Stimulated activated effector memory CD8-positive, alpha-beta T cell treated with anti-CD3 and anti-CD28 coated beads, Interleukin-12 subunit alpha, Interleukin-12 subunit beta, amount 100 ng/mL, for 72 hours (primary cell): ENCODE data around the gene MRPL21.

Experiments used
- ATAC-seq: fragments of 150-1000 bp; cut with Tn5 transposase; 2 replicates; pipeline ENCODE4 v1.10.0; 2021
- DNase-seq, 2 donors: peaks; one replicate each; pipeline ENCODE4 v3.0.0; 2021 to 2022; ENCODE audit warnings: low spot score in 2 of 2
- H3K27ac Mint-ChIP-seq: one replicate; pipeline ENCODE4 v1.8.0; 2022; ENCODE audit warnings: mild to moderate bottlenecking, mixed read lengths
- H3K36me3 Mint-ChIP-seq: one replicate; pipeline ENCODE4 v1.8.0; 2022; ENCODE audit warnings: mild to moderate bottlenecking, mixed read lengths
- H3K4me1 Mint-ChIP-seq: one replicate; pipeline ENCODE4 v1.8.0; 2022; ENCODE audit warnings: mixed read lengths
- H3K4me3 Mint-ChIP-seq: one replicate; pipeline ENCODE4 v1.8.0; 2022; ENCODE audit warnings: mild to moderate bottlenecking, mixed read lengths
- H3K9me3 Mint-ChIP-seq: one replicate; pipeline ENCODE4 v1.8.0; 2022; ENCODE audit warnings: mixed read lengths

MRPL21 gene

DNA sequence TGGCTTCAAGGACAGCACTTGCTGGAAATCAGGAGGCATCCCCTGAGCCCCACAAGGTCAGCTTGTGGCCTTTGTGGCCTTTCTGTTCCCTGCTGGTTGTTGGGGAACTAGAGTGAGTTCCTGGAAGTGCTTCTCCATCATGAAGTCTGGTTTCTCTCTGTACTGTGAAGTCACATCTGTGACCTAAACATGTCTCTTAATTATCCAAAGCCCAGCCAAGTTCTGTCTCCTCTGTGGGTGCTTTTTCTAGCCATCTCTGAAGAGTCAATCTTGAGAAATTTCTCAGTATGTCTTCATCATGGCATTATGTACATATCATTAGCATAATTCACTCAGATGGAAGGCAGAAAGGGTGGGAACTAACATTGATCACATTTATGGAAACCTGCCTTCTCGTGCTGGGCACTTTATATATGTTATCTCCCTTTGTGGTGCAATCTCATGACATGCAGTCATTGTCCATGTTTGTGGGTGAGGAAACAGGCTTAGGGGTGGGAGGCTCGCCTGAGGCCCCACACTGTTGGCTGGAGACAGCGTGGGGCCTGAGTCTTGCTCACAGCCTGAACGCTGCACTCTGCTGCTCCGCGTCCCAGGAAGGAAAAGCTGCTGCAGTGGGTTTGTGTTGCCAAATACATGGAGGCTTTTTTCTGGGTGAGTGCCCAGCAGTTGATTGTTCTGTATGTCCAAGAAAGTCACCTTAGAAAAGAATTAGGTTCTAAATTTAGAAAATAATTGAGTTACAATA is 24.7 kb upstream of the MRPL21 start:
- H3K4me3 Mint-ChIP-seq = no peak overlapping the region
- no peak for DNase-seq
- ATAC-seq = no peak
- peaks cover 7% of the 10 kb centered on the region for H3K9me3 Mint-ChIP-seq
- peaks cover 77% of the 10 kb centered on the region for H3K36me3 Mint-ChIP-seq
- no peaks in the 10 kb centered on the region for H3K4me1 Mint-ChIP-seq
- H3K27ac Mint-ChIP-seq = no peak overlapping the region

DNA sequence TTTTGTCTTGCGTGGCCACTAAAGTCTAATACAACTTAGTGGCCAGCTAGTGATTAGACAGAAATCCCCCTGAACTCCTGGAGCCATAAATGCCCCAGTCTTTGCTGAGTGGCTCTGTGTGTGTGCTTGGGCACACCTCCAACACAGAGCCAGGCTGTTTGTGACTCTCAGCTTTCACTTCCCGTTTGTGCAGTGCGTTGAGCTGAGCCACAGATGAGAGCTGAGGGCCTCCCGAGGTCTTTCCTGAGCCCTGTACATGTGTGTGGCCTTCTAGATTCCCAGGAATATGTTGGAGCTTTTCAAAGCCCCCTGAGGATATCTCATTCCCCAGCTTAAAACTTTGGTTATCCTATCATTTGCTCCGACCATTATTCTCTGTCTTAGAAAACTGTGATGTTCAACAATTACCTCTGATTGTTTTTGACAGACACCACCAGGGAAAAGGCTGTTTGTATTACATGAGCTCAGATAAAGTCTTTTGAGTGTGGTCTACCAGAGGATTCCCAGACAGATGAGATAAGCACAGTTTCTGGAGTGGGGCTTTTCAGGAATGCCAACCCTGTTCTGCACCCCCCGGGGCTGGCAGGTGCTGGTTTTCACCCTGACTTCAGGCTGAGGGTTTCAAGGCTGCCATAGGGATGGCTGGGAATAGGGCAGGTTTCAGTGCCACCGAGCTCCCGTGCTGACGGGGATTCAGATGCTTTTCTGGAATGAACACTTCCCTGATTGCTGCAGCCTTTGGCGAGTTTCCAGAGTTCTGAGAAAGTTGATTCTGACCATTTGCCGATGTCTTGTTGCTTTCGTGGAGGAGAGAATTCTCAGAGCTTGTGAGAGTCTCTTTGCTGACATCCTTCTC is 23.9 kb upstream of the MRPL21 start:
- Mint-ChIP-seq H3K4me1 (no peaks in the 10 kb centered on the region), H3K27ac (no peak overlapping the region), H3K9me3 (peaks cover 7% of the 10 kb centered on the region), H3K4me3 (no peak overlapping the region), H3K36me3 (peaks cover 85% of the 10 kb centered on the region)
- no peak for ATAC-seq
- no peak for DNase-seq

DNA sequence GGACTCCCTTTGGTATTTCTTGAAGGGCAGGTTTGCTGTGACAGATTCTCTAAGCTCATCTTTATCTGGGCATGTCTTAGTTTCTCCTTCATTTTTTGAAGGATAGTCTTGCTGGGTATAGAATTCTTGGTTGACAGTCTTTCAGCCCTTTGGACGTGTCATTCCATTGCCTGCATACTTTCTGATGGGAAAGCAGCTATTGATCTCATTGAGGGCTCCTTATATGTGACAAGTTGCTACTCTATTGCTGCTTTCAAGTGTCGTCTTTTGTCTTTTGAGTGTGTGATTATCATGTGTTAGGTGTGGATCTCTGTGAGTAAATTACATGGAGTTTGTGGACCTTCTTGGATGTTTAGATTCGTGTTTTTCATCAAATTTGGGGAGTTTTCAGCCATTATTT is 22.0 kb upstream of the MRPL21 start:
- ATAC-seq = no peak
- no peaks in the 10 kb centered on the region for H3K4me1 Mint-ChIP-seq
- peaks cover 97% of the 10 kb centered on the region for H3K36me3 Mint-ChIP-seq
- peaks cover 7% of the 10 kb centered on the region for H3K9me3 Mint-ChIP-seq
- no peak for DNase-seq
- no peak overlapping the region for H3K4me3 Mint-ChIP-seq
- no peak overlapping the region for H3K27ac Mint-ChIP-seq

DNA sequence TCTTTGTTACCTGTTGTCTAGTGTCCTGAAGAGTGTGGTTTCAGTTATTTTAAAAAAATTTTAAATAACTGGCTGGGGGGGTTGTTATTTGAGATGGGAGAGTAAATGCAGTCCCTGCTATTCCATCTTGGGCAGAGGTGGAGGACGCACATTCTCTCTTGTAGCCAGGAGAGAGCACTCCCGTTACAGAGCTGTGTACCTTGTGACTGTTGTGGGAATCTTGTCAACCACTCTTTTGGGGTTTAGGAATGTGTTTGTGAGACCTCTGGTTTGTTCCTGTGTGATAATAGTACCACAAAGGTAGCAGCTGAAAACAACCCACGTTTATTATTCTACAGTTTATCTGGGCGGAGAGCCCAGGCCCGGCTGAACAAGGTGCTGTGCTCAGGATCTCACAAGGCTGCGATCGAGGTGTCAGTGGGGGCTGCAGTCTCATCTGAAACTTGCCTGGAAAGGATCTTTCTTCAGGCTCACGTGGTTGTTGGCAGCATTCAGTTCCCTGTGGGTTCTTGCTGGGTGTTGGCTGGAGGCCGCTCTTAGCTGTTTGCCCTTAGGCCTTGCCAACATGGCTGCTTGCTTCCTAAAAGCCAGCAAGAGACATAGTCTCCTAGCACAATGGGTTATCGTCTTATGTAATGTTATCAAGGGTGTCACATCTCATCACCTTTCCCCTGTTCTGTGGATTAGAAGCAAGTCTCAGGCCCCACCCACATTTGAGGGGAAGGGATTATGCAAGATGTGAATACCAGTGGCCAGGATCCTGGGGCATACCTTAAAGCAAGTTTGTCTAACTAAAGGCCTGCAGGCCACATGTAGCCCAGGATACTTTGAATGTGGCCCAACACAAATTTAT is 20.7 kb upstream of the MRPL21 start:
- H3K36me3 Mint-ChIP-seq = peaks cover 98% of the 10 kb centered on the region
- DNase-seq (no peak), ATAC-seq (no peak)
- H3K4me1 Mint-ChIP-seq = no peaks in the 10 kb centered on the region
- H3K4me3 Mint-ChIP-seq = no peak overlapping the region
- H3K9me3 Mint-ChIP-seq = peaks cover 7% of the 10 kb centered on the region
- no peak overlapping the region for H3K27ac Mint-ChIP-seq

DNA sequence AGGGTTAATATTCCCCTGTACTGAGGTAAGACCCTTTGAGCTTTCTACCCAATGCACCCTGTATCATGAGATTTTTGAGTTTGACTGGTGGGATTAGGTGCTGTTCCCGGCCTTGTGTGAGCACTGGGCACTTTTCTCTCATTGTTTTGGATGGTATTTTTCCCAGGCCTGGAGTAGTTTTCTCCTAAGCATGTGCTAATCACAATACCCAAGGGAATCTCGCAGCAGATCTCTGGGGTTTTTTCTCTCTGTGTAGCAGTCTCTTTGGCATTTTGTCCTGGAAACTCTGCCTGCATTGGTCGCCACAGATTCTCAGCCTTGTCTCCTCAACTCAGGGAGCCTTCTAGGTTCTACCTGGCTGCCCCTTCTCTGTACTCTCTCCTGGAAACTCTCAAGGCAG is 20.0 kb upstream of the MRPL21 start:
- Mint-ChIP-seq H3K27ac (no peak overlapping the region), H3K9me3 (peaks cover 7% of the 10 kb centered on the region), H3K36me3 (peaks cover 100% of the 10 kb centered on the region), H3K4me1 (no peaks in the 10 kb centered on the region), H3K4me3 (no peak overlapping the region)
- DNase-seq = no peak
- no peak for ATAC-seq

DNA sequence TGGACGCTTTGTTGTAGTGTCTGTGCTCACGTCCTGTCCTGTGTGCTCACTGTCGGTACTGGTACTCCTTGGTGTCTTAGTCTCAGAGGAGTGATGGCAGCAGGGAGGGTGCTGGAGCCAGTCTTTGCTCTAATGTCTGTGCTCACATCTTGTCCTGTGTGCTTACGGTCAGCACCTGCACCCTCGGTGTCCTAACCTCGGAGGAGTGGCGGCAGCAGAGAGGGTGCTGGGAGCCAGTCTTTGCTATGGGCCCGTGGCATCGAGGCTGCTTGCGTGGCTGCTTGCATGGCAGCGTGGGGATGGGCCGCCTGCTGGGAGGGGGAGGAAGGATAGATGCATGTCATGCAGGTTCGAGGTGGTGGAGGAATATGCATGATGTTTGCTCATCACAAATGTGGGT is 12.8 kb upstream of the MRPL21 start:
- Mint-ChIP-seq H3K4me1 (no peaks in the 10 kb centered on the region), H3K9me3 (no peaks in the 10 kb centered on the region), H3K27ac (no peak overlapping the region), H3K36me3 (peaks cover 100% of the 10 kb centered on the region), H3K4me3 (no peak overlapping the region)
- DNase-seq (no peak), ATAC-seq (no peak)

DNA sequence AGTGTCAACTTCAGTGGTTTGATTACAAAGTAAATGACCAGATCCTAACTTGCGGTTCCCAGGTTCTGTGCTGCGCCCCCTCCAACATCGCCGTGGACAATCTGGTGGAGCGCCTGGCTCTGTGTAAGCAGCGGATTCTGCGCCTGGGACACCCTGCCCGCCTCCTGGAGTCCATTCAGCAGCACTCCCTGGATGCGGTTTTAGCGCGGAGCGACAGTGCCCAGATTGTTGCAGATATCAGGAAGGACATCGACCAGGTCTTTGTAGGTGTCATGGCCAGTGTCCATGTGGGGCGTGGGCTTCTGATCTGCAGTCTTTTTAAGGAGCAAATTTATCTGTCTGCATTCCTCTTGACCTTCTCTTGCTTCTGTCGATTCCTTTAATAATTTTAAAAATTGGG is 11.1 kb upstream of the MRPL21 start:
- Mint-ChIP-seq H3K4me1 (no peaks in the 10 kb centered on the region), H3K36me3 (peaks cover 100% of the 10 kb centered on the region)

DNA sequence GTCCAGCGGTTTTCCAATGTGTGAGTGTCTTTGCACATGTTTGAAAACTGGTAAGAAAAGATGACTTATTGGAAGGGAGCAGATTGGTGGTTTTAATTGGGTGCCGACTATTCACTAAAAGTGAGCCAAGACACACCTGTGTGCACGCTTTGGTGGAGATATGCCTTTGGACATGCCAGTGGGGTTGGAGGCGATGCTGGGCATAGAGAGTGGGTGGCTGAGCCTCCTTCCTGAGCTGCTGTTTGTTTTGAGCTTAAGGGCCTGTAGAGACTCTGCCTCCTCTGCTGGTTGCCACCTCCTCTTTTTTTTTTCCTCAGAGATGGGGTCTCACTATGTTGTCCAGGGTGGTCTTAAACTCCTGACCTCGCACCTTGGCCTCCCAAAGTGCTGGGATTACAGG is 9.6 kb upstream of the MRPL21 start:
- Mint-ChIP-seq H3K4me1 (no peaks in the 10 kb centered on the region), H3K9me3 (no peaks in the 10 kb centered on the region), H3K36me3 (peaks cover 100% of the 10 kb centered on the region), H3K27ac (no peak overlapping the region), H3K4me3 (no peak overlapping the region)
- no peak for ATAC-seq
- no peak for DNase-seq

More for the DNA sequence above, 11.1 kb upstream of the MRPL21 start:
- no peaks in the 10 kb centered on the region for H3K9me3 Mint-ChIP-seq
- H3K27ac Mint-ChIP-seq = no peak overlapping the region
- ATAC-seq (no peak), DNase-seq (no peak)
- no peak overlapping the region for H3K4me3 Mint-ChIP-seq

DNA sequence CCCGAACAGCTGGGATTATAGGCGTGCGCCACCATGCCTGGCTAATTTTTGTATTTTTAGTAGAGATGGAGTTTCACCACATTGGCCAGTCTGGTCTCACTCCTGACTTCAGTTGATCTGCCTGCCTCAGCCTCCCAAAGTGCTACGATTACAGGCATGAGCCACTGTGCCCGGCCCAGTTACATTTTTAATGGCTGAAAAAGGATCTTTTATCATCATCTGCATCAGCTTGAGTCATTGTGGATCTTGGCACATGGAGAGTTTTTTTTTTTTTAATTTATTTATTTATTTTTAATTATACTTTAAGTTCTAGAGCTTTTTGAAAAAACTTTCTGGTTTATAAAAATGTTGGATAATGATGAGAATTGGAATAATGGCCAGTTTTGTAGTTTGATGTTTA is 8.6 kb upstream of the MRPL21 start:
- DNase-seq (no peak), ATAC-seq (no peak)
- Mint-ChIP-seq H3K4me3 (no peak overlapping the region), H3K9me3 (no peaks in the 10 kb centered on the region), H3K27ac (no peak overlapping the region), H3K4me1 (no peaks in the 10 kb centered on the region), H3K36me3 (peaks cover 100% of the 10 kb centered on the region)

DNA sequence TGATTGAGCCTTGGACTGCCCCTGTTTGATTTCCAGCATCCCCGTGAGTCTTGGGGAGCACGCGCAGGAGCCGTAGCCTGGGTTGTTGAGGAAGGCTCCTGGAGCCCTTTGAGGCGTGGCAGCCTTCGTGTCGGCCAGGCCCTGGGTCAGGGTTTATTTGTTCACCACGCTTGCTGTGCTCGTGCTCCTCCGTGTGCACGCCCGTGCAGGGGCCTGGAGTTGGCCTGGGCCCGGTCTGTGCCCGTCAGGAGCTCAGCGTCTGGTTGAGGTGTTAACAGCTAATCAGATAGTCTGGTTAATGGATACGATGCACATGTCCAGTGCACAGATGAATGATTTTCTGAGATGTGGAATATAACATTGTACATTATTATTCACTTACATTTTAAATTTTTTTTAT is 8.1 kb upstream of the MRPL21 start:
- DNase-seq (no peak), ATAC-seq (no peak)
- H3K4me1 Mint-ChIP-seq = no peaks in the 10 kb centered on the region
- no peaks in the 10 kb centered on the region for H3K9me3 Mint-ChIP-seq
- H3K36me3 Mint-ChIP-seq = peaks cover 96% of the 10 kb centered on the region
- no peak overlapping the region for H3K27ac Mint-ChIP-seq
- no peak overlapping the region for H3K4me3 Mint-ChIP-seq

DNA sequence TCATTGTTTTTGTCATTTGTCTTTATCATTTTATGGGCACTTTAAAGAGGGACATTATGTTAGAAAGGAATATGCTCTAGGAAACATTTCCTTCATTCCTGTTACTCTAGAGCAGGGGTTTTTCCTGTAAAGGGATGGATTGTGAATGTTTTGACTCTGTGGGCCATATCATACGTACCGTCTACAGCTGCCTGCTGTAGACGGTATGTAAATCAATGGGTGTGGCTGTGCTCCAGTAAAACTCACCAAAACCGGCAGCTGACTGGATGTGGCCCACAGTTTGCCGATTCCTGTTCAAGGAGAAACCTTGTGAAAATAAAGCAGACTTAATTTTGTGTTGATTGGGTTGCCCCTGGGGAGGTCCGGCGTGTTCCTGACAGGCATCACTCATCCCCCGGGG is 7.3 kb upstream of the MRPL21 start:
- Mint-ChIP-seq H3K9me3 (no peaks in the 10 kb centered on the region), H3K27ac (no peak overlapping the region), H3K4me1 (peaks cover under 1% of the 10 kb centered on the region), H3K4me3 (no peak overlapping the region), H3K36me3 (peaks cover 89% of the 10 kb centered on the region)
- ATAC-seq (no peak), DNase-seq (no peak)

DNA sequence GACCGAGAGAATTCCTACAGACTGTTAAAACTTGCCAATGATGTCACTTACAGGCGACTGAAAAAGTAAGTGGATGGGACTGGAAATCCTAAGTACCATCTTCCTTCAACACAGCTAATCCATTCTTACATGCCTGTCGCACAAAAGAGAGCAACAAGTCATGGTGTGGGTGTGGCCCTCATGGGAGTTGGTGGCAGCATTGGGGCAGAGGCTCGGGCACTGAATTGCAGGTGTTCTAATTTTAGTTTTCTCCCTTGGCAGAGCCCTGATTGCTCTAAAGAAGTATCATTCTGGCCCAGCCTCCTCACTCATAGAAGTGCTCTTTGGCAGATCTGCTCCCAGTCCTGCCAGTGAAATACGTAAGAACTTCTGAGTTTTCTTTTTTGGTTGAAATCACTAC is 4.6 kb upstream of the MRPL21 start:
- no peak for ATAC-seq
- no peak overlapping the region for H3K27ac Mint-ChIP-seq

DNA sequence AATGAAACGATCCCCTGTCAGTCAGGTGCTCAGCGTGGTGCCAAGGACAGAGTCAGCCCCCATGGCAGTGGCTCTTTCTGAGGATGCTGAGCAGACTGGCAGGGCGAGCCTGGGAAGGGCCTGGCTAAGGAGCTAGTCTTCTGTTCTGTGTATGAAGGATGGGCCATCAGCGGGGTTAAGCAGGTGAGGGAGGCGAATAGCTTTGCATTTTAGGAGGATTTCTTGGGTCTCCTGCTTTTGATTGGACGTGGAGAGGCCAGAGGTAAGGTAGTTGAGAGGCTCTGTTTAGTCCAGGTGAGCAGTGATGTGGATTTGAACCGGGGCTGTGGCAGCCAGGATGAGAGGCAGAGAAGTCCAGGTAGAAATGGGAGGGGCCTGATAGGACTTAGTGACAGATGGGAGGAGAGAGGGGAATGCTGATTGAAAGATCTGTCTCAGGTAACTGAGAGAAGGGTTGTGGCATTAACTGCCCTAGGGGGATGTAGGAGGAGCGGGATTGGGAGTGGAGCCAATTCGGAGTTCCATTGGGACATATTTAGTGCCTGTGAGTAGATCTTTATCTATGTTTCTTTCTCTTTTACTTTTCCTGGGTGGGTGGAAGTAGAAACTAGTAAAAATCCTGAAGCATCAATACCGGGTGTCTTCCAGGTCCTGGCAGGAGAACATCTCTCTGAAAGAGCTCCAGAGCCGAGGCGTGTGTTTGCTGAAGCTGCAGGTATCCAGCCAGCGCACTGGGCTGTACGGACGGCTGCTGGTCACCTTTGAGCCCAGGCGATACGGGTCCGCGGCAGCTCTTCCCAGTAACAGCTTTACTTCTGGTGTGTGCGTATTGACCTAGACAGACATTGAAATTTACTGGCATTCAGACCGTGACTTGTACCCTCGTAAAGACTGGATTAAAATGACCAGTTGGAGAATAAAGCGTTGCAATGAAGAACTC is 2.1 kb upstream of the MRPL21 start:
- DNase-seq (no peak), ATAC-seq (no peak)
- Mint-ChIP-seq H3K9me3 (no peaks in the 10 kb centered on the region), H3K4me3 (peak overlapping the region; percentile 98), H3K36me3 (peaks cover 48% of the 10 kb centered on the region), H3K27ac (peak overlapping the region; percentile 7), H3K4me1 (peaks cover 49% of the 10 kb centered on the region)

More for the DNA sequence above, 4.6 kb upstream of the MRPL21 start:
- peaks cover 71% of the 10 kb centered on the region for H3K36me3 Mint-ChIP-seq
- no peak overlapping the region for H3K4me3 Mint-ChIP-seq
- no peaks in the 10 kb centered on the region for H3K9me3 Mint-ChIP-seq
- H3K4me1 Mint-ChIP-seq = peaks cover 25% of the 10 kb centered on the region
- no peak for DNase-seq

DNA sequence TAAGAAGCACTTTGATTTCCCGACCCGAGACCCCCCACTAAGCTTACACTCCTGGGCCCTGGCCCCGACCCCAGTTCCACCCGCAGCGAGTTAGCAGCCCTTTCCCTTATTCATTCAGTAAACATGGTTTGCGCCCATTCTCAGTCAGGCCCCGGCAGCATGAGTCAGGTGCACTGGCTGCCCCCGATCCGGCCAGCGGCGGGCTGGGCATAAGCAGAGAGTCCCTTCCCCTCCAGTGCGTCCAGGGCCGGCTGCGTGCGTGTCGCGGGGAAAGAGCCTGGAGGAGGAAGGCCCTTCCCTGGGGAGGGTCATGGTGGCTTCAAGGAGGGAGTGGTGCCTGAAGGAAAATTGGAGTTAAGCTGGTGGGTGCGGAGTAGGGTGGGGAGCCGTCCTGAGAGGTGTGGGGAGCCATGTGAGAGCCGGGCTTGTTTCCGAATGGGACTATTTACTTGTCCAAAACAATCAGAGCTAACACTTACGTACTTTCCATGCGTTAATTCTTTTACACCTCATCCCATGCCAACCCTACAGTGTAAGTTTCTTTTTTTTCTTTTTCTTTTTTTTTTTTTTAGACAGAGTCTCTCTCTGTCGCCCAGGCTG is 716 bp upstream of the MRPL21 start:
- ATAC-seq (peak; percentile 51), DNase-seq (peak; percentile 24 to 69)
- peaks cover 52% of the 10 kb centered on the region for H3K4me1 Mint-ChIP-seq
- peaks cover 48% of the 10 kb centered on the region for H3K36me3 Mint-ChIP-seq
- peak overlapping the region; percentile 98 for H3K27ac Mint-ChIP-seq
- H3K4me3 Mint-ChIP-seq = peak overlapping the region; percentile 98
- no peaks in the 10 kb centered on the region for H3K9me3 Mint-ChIP-seq
